ENCODE data around the gene DNAH6.

Gene DNAH6

GRCh38 chr2:84849271-84849952, 333.1 kb downstream of the DNAH6 start:
- DNase-seq (ENCODE audit: extremely low read depth, low read depth) = no peak
- no peak overlapping the region for H3K4me3 ChIP-seq (replicated peaks; ENCODE audit: low read depth, low read length)

GRCh38 chr2:84850471-84850870, 334.2 kb downstream of the DNAH6 start:
- no peak for DNase-seq (ENCODE audit: extremely low read depth, low read depth)
- no peak overlapping the region for H3K4me3 ChIP-seq (replicated peaks; ENCODE audit: low read depth, low read length)
- no peak for TF ChIP-seq CTCF (IDR thresholded peaks at IDR 0.05; ENCODE audit: low read depth, low read length, missing control alignments)

More at GRCh38 chr2:84849271-84849952, 333.1 kb downstream of the DNAH6 start:
- TF ChIP-seq CTCF (IDR thresholded peaks at IDR 0.05; ENCODE audit: low read depth, low read length, missing control alignments) = no peak

GRCh38 chr2:84851876-84852275, 335.6 kb downstream of the DNAH6 start:
- no peak for DNase-seq (ENCODE audit: extremely low read depth, low read depth)
- no peak for TF ChIP-seq CTCF (IDR thresholded peaks at IDR 0.05; ENCODE audit: low read depth, low read length, missing control alignments)
- no peak overlapping the region for H3K4me3 ChIP-seq (replicated peaks; ENCODE audit: low read depth, low read length)

GRCh38 chr2:84854850-84855249, 338.6 kb downstream of the DNAH6 start:
- H3K4me3 ChIP-seq (replicated peaks; ENCODE audit: low read depth, low read length) = no peak overlapping the region
- DNase-seq (ENCODE audit: extremely low read depth, low read depth) = no peak
- no peak for TF ChIP-seq CTCF (IDR thresholded peaks at IDR 0.05; ENCODE audit: low read depth, low read length, missing control alignments)

- TF ChIP-seq CTCF (IDR thresholded peaks at IDR 0.05; ENCODE audit: low read depth, low read length, missing control alignments) = no peak
- DNase-seq (ENCODE audit: extremely low read depth, low read depth) = no peak
- H3K4me3 ChIP-seq (replicated peaks; ENCODE audit: low read depth, low read length) = no peak overlapping the region
Observed at GRCh38 chr2:84855731-84856130, 339.4 kb downstream of the DNAH6 start.

GRCh38 chr2:84856787-84857186, 340.5 kb downstream of the DNAH6 start:
- no peak for DNase-seq (ENCODE audit: extremely low read depth, low read depth)
- H3K4me3 ChIP-seq (replicated peaks; ENCODE audit: low read depth, low read length) = no peak overlapping the region
- TF ChIP-seq CTCF (IDR thresholded peaks at IDR 0.05; ENCODE audit: low read depth, low read length, missing control alignments) = no peak

GRCh38 chr2:84857566-84857965, 341.3 kb downstream of the DNAH6 start:
- H3K4me3 ChIP-seq (replicated peaks; ENCODE audit: low read depth, low read length) = no peak overlapping the region
- TF ChIP-seq CTCF (IDR thresholded peaks at IDR 0.05; ENCODE audit: low read depth, low read length, missing control alignments) = no peak
- DNase-seq (ENCODE audit: extremely low read depth, low read depth) = no peak
